Measurements from ENCODE around the gene FGD3.

The FGD3 gene

GRCh38 chr9:93059715-93060578 is 112.6 kb downstream of the FGD3 start:
- peak overlapping the region; percentile 64 for H3K4me3 ChIP-seq (ENCODE audit: low read depth, low read length)
- no peak for TF ChIP-seq CTCF (IDR thresholded peaks at IDR 0.05; ENCODE audit: borderline replicate concordance, insufficient read depth, low read depth, low read length)

GRCh38 chr9:93060746-93061259 is 113.5 kb downstream of the FGD3 start:
- H3K4me3 ChIP-seq (ENCODE audit: low read depth, low read length) = peak overlapping the region; percentile 1
- TF ChIP-seq CTCF (IDR thresholded peaks at IDR 0.05; ENCODE audit: borderline replicate concordance, insufficient read depth, low read depth, low read length) = no peak

GRCh38 chr9:93061260-93061751 is 114.0 kb downstream of the FGD3 start:
- peak overlapping the region; percentile 1 for H3K4me3 ChIP-seq (ENCODE audit: low read depth, low read length)
- no peak for TF ChIP-seq CTCF (IDR thresholded peaks at IDR 0.05; ENCODE audit: borderline replicate concordance, insufficient read depth, low read depth, low read length)

DNA sequence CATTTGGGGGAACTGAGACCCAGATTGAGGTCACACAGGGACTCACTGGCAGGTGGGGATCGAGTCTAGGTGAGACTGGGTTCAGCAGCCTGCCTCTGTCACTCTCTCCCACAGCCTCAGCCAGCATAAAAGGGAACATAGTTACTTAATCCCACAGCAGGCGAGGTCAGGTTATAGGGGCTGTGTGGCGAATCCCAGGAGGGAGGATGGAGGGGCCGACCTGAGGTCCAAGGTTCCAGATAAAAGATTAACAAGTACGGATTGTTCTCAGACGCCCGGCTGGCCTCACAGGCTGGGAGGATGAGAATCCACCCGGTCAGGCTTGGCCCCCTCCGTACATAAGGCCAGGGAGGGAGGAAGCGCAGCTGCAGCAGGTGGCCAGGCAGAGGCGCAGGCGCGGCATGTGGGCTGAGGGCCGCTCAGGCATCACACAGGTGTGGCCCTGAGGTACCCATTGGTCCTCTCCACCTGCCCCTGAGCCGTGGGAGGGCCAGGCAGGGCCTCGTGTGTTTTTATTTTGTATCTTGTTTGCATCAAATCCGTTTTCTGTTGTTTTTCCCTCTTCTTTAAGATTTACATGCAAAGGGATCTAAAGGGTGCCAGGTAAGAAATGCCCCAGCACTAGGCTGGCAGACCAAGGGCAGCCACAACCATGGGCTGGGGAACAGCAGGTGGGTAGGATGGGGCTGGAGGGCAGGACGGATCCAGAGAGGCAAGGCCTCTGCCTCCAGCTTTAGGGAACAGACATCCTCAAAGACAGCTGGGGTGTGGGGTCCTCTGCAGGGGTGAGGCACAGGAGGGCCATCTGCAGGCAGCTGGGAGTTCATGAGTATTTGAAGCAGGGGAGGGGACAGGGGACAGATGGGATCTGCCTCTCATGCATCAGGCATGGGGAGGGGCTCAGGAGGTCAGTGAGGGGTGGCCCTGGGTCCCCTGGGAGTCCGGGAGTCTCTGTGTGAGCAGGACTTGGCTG is 114.8 kb downstream of the FGD3 start:
- TF ChIP-seq CTCF (IDR thresholded peaks at IDR 0.05; ENCODE audit: borderline replicate concordance, insufficient read depth, low read depth, low read length) = no peak
- peak overlapping the region; percentile 18 for H3K4me3 ChIP-seq (ENCODE audit: low read depth, low read length)

- TF ChIP-seq CTCF (IDR thresholded peaks at IDR 0.05; ENCODE audit: borderline replicate concordance, insufficient read depth, low read depth, low read length) = no peak
- no peak overlapping the region for H3K4me3 ChIP-seq (ENCODE audit: low read depth, low read length)
Measured at GRCh38 chr9:93064392-93065134, 117.2 kb downstream of the FGD3 start.

DNA sequence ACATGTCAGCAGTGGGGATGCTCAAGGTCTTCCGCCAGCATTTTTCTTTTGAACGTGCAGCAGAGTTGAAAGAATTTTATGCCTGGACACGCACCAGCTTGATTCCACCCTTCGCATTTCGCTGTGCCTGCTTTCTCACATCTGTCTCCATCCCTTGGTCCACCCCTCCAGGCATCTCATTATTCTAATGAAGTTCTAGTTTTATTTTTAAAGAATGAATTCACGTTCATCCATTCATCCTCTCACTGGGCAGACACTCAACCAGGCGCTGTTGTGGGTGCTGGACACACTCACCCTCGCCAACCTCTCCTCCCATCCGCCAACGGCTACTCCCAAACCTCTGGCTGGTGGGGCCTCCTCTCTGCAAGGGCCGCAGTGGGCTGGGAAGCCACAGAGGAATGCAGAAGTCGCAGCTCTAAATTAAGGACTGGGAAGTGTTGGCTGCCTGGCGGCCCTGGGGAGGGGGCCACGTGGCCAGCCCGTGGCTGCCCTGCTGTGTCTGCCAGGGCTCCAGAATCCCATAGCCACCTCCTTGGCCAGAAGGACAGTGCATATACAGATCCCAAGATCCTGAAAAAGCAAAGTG is 117.9 kb downstream of the FGD3 start:
- no peak for TF ChIP-seq CTCF (IDR thresholded peaks at IDR 0.05; ENCODE audit: borderline replicate concordance, insufficient read depth, low read depth, low read length)

More for the DNA sequence above, 117.9 kb downstream of the FGD3 start:
- H3K4me3 ChIP-seq (ENCODE audit: low read depth, low read length) = no peak overlapping the region
